ENCODE measurements around the gene ZNF326. TPM values are rescaled to one million over a fixed set of nuclear protein-coding genes. Genes with fewer than 3 reads are reported as not detected.

The ZNF326 gene
- total RNA-seq, 1 experiment from 2014 or later, result 39.0 TPM

- no peak overlapping the region for H2AK5ac ChIP-seq (ENCODE audit: insufficient read length, low read length)
- H4K8ac ChIP-seq (replicated peaks; ENCODE audit: insufficient read length, low read depth, low read length), result no peak overlapping the region
- H3K4me2 ChIP-seq (ENCODE audit: insufficient read depth, insufficient read length, low read length), result no peak overlapping the region
- H3K14ac ChIP-seq (ENCODE audit: insufficient read depth, low read length), result no peak overlapping the region
- peaks cover 4 to 11% (median 10%) of the 10 kb centered on the region in 3 experiments; a peak in 6 of 7 replicates for H3K36me3 Mint-ChIP-seq (ENCODE audit: insufficient read depth in 1 of 3, low read depth in 3 of 3)
- H3K4me3 Mint-ChIP-seq, result no peak overlapping the region; a peak in 2 of 5 replicates
- H3K4me1 Mint-ChIP-seq, result peaks cover 46 to 48% of the 10 kb centered on the region in 2 experiments
- H3K27ac Mint-ChIP-seq, result peak overlapping the region in 1 of 3 experiments; percentile 65; a peak in 1 of 7 replicates
- TF ChIP-seq, protein P1, sequence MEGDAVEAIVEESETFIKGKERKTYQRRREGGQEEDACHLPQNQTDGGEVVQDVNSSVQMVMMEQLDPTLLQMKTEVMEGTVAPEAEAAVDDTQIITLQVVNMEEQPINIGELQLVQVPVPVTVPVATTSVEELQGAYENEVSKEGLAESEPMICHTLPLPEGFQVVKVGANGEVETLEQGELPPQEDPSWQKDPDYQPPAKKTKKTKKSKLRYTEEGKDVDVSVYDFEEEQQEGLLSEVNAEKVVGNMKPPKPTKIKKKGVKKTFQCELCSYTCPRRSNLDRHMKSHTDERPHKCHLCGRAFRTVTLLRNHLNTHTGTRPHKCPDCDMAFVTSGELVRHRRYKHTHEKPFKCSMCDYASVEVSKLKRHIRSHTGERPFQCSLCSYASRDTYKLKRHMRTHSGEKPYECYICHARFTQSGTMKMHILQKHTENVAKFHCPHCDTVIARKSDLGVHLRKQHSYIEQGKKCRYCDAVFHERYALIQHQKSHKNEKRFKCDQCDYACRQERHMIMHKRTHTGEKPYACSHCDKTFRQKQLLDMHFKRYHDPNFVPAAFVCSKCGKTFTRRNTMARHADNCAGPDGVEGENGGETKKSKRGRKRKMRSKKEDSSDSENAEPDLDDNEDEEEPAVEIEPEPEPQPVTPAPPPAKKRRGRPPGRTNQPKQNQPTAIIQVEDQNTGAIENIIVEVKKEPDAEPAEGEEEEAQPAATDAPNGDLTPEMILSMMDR (conservative IDR thresholded peaks at IDR 0.05), result no peak
- no peaks in the 10 kb centered on the region for H3K27me3 ChIP-seq (ENCODE audit: insufficient read depth, low read length)
- no peaks in the 10 kb centered on the region; a peak in 1 of 5 replicates for H3K9me3 Mint-ChIP-seq
- H2BK120ac ChIP-seq (ENCODE audit: low read depth, low read length, poor library complexity, severe bottlenecking), result no peak overlapping the region
- H3K56ac ChIP-seq (ENCODE audit: insufficient read length, low read depth, low read length), result no peak overlapping the region
- H3K79me1 ChIP-seq (ENCODE audit: insufficient read depth, low read depth, low read length, poor library complexity, severe bottlenecking), result peaks cover 2% of the 10 kb centered on the region
- H3K23ac ChIP-seq (ENCODE audit: insufficient read length, low read depth, low read length), result no peak overlapping the region
- no peak overlapping the region for H2BK12ac ChIP-seq (ENCODE audit: insufficient read length, low read depth, low read length)
- no peaks in the 10 kb centered on the region for H3K4me1 ChIP-seq (ENCODE audit: insufficient read depth, low read length)
- H3K27me3 Mint-ChIP-seq (ENCODE audit: low read depth), result no peaks in the 10 kb centered on the region
- H4K20me1 ChIP-seq (ENCODE audit: control insufficient read depth, insufficient read depth, insufficient read length), result no peaks in the 10 kb centered on the region
- no peak overlapping the region for H3K4ac ChIP-seq (ENCODE audit: low read depth, low read length)
- no peak overlapping the region for H2BK5ac ChIP-seq (ENCODE audit: insufficient read length, low read length)
- WGBS (ENCODE audit: extremely low coverage, insufficient read length, low lambda C conversion rate), result no CpG with 5 or more reads among the region's 24 CpGs
- H2BK20ac ChIP-seq (ENCODE audit: low read depth, low read length, poor library complexity, severe bottlenecking), result no peak overlapping the region
- no peak for DNase-seq
- H3K18ac ChIP-seq (ENCODE audit: insufficient read length, low read depth, low read length), result no peak overlapping the region
- H4K5ac ChIP-seq (ENCODE audit: insufficient read length, low read depth, low read length), result no peak overlapping the region
- no peak overlapping the region for H2BK15ac ChIP-seq (ENCODE audit: low read depth, low read length)
- H3K9ac ChIP-seq (ENCODE audit: extremely low read depth, insufficient read length, low read length), result no peak overlapping the region
- H2AFZ ChIP-seq (ENCODE audit: low read length), result no peak overlapping the region
- no peak overlapping the region for H3K27ac ChIP-seq (ENCODE audit: insufficient read length, low read depth, low read length)
- no peaks in the 10 kb centered on the region for H3K9me3 ChIP-seq (ENCODE audit: control insufficient read depth, low read depth, low read length)
- peaks cover 14% of the 10 kb centered on the region; the same call in 1 of the 2 replicates for H3K79me2 ChIP-seq (ENCODE audit: insufficient read depth, low read length)
- H3K23me2 ChIP-seq (ENCODE audit: insufficient read length, low read depth, low read length, poor library complexity, severe bottlenecking), result peaks cover 3% of the 10 kb centered on the region
- H4K91ac ChIP-seq (ENCODE audit: insufficient read length, low read depth, low read length), result no peak overlapping the region
- H3T11ph ChIP-seq (ENCODE audit: low read length), result no peak overlapping the region
These were observed 1.4 kb upstream of the ZNF326 start for GRCh38 chr1:89993541-89993940.

Measured in H9 (cell line).